Duodenal mucosa (tissue), 2 donors: ENCODE results near the gene MEGF8.

Experiments used
- H3K27ac ChIP-seq: one replicate; pipeline ENCODE4 v1.7.0; 2013; ENCODE audit warnings: low read depth, low read length
- H3K27me3 ChIP-seq, 2 donors: one replicate each; pipeline ENCODE4 v1.7.0; 2013; ENCODE audit warnings: low read length in 2 of 2, control low read depth in 1 of 2; ENCODE audit not compliant: insufficient read depth in 2 of 2, control insufficient read depth in 1 of 2
- H3K36me3 ChIP-seq, 2 donors: one replicate each; pipeline ENCODE4 v1.7.0; 2013; ENCODE audit warnings: low read length in 2 of 2, control low read depth in 1 of 2; ENCODE audit not compliant: insufficient read depth in 2 of 2, control insufficient read depth in 1 of 2
- H3K4me1 ChIP-seq, 2 donors: one replicate each; pipeline ENCODE4 v1.7.0; 2013; ENCODE audit warnings: low read length in 2 of 2, control low read depth in 1 of 2; ENCODE audit not compliant: insufficient read depth in 2 of 2, control insufficient read depth in 1 of 2
- H3K4me3 ChIP-seq, 2 donors: one replicate each; pipeline ENCODE4 v1.7.0; 2013; ENCODE audit warnings: low read length in 2 of 2, low read depth in 1 of 2
- H3K9ac ChIP-seq, 2 donors: one replicate each; pipeline ENCODE4 v1.7.0; 2013; ENCODE audit warnings: low read length in 2 of 2, low read depth in 1 of 2
- H3K9me3 ChIP-seq, 2 donors: one replicate each; pipeline ENCODE4 v1.7.0; 2013; ENCODE audit warnings: low read length in 2 of 2, control low read depth in 1 of 2; ENCODE audit not compliant: control insufficient read depth in 1 of 2

Gene MEGF8

DNA sequence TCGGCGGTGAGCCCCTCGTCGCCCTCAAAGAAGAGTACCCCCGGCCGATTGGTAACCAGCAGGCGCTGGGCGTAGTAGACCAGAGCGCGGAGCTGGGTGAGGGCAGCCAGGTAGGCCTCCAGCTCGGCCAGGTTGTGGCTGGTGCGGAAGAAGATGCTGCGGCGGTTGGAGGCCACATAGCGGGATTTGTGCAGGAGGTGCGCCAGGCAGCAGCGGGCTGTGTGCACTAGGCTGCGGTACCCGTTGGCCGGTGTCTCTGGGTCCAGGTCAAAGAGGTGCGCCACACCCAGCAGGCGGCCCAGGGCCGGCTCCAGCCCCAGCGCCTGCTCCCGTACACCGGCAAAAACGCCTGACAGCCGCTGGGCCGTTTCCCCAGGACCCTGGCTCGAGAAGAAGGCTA, 84.9 kb downstream of the MEGF8 start:
- no peak overlapping the region for H3K4me3 ChIP-seq
- peaks cover 0 to 14% of the 10 kb centered on the region in 2 donors for H3K36me3 ChIP-seq
- no peaks in the 10 kb centered on the region for H3K9me3 ChIP-seq
- no peaks in the 10 kb centered on the region for H3K27me3 ChIP-seq
- H3K4me1 ChIP-seq = peaks cover 3 to 4% of the 10 kb centered on the region in 2 donors
- H3K9ac ChIP-seq = no peak overlapping the region
- no peak overlapping the region for H3K27ac ChIP-seq

- H3K4me3 ChIP-seq = no peak overlapping the region
- H3K9ac ChIP-seq = no peak overlapping the region
- H3K27me3 ChIP-seq = no peaks in the 10 kb centered on the region
- H3K4me1 ChIP-seq = peaks cover 3 to 4% of the 10 kb centered on the region in 2 donors
- H3K36me3 ChIP-seq = peaks cover 0 to 12% of the 10 kb centered on the region in 2 donors
- H3K9me3 ChIP-seq = no peaks in the 10 kb centered on the region
- H3K27ac ChIP-seq = no peak overlapping the region
Observed at GRCh38 chr19:42411581-42412178, 86.2 kb downstream of the MEGF8 start.

DNA sequence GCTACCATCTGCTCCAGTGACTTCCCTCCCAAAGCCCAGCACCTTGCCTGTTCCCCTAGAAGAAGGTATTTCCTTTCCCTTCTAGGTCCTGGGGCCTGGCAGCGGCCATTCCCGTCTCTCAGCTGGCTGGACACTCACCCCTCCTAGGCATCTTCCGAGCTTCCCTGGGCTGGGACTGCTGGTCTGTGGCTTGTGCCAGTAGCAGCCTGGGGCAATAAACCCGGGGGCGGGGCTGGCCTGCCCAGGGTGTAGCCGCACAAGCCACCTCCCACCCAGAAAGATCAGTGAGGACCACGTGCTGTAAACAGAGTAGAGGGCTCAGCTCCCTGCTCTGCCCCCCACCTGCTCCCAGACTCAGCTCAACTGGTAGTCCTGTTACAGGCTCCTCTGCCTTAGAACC, 86.8 kb downstream of the MEGF8 start:
- no peak overlapping the region for H3K9ac ChIP-seq

DNA sequence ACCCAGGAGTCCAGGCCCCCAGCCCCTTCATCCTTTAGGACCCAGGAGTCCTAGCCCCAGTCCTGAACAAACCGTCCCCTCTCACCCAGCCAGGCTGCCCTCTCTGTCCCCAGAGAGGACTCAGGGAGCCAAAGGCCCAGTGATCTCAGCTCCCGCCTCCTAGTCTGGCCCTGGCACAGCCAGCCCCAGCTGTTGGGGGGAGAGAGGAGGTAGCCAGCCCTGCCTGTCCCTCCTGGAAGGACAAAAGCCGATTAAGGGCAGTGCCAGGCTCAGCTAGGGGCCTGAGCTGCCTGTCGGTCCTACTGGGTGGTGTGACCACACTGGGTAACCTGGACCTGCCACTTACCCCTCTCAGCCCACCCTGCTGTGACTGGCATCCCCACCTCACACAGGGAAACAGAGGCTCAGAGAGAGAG, 87.2 kb downstream of the MEGF8 start:
- Histone ChIP-seq H3K27me3 (no peaks in the 10 kb centered on the region), H3K27ac (no peak overlapping the region), H3K4me1 (peaks cover 3 to 4% of the 10 kb centered on the region in 2 donors), H3K4me3 (no peak overlapping the region), H3K36me3 (peaks cover 0 to 6% of the 10 kb centered on the region in 2 donors), H3K9me3 (no peaks in the 10 kb centered on the region), H3K9ac (no peak overlapping the region)

More for the DNA sequence above, 86.8 kb downstream of the MEGF8 start:
- H3K4me3 ChIP-seq = no peak overlapping the region
- H3K27me3 ChIP-seq = no peaks in the 10 kb centered on the region
- no peaks in the 10 kb centered on the region for H3K9me3 ChIP-seq
- peaks cover 3 to 4% of the 10 kb centered on the region in 2 donors for H3K4me1 ChIP-seq
- peaks cover 0 to 10% of the 10 kb centered on the region in 2 donors for H3K36me3 ChIP-seq
- H3K27ac ChIP-seq = no peak overlapping the region

DNA sequence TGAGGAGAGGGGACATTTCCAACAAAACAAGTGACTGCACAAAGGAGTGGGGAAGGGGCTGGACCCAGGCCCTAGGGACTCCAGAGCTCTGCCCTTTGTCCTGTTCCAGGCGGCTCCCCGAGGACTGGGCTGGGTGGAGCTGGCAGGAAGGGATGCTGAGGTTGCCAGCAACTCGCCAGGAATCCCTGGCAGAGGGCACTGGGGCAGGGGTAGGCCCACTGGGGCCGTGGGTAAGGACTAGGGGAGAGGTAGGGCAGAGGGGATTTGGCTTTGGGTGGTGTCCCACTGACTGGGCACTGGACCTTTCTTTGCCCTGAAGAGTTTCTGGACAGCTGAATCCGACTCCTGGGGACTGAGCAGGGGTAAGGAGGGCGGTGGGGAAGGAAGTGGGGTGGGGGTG, 93.9 kb downstream of the MEGF8 start:
- Histone ChIP-seq H3K9ac (no peak overlapping the region), H3K36me3 (no peaks in the 10 kb centered on the region), H3K27ac (no peak overlapping the region), H3K4me3 (no peak overlapping the region), H3K27me3 (no peaks in the 10 kb centered on the region), H3K9me3 (no peaks in the 10 kb centered on the region), H3K4me1 (peaks cover 28 to 31% of the 10 kb centered on the region in 2 donors)

DNA sequence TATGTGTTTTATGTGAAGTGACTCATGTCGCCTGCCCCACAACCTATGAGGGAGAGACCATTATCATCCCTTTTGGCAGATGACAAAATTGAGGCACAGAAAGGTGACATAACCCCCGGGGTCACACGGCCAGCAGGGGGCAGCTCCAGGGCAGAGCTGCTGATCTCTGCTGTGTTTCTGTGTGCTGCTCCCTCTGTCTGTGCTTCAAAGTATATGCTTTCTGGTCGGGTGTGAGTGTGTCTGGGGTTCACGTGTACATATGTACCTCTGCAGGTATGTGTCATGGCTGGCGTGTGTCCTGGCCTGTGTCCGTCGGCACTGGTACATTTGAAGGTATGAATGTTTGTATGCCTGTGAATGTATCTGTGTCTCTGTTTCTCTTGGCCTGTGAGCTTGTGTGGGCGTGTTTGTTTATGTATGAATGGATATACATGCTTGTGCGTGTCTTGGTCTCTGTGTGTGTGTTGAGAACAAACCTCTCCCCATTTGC, 94.7 kb downstream of the MEGF8 start:
- H3K9me3 ChIP-seq = no peaks in the 10 kb centered on the region
- no peak overlapping the region for H3K4me3 ChIP-seq
- H3K36me3 ChIP-seq = no peaks in the 10 kb centered on the region
- peaks cover 30 to 31% of the 10 kb centered on the region in 2 donors for H3K4me1 ChIP-seq
- H3K27ac ChIP-seq = no peak overlapping the region
- no peaks in the 10 kb centered on the region for H3K27me3 ChIP-seq
- H3K9ac ChIP-seq = no peak overlapping the region

- H3K9me3 ChIP-seq = no peaks in the 10 kb centered on the region
- no peak overlapping the region for H3K9ac ChIP-seq
- H3K36me3 ChIP-seq = no peaks in the 10 kb centered on the region
- H3K27me3 ChIP-seq = no peaks in the 10 kb centered on the region
- H3K4me1 ChIP-seq = peaks cover 30 to 31% of the 10 kb centered on the region in 2 donors
- H3K4me3 ChIP-seq = no peak overlapping the region
- no peak overlapping the region for H3K27ac ChIP-seq
Observed at GRCh38 chr19:42421101-42421500, 95.7 kb downstream of the MEGF8 start.

DNA sequence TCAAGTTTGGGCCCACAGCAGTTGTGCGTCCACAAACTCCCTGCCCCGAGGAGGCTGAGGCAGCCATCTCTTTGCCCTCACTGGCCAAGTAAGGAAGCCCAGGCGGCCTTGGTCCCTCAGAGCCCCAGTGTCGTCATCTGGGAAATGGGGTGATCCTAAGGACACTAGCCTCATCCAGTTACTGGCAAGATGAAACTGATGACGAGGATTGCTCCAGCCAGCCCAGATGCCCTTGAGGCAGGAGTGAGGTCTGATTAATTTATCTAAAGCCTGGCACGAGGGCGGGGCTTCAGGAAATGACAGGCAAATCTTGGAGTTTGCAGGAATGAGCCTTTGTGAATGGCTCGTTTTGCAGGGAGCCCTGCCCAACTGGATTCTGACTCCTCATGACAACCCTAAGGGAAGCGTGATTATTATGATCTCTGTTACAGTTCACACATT, 96.2 kb downstream of the MEGF8 start:
- Histone ChIP-seq H3K9me3 (no peaks in the 10 kb centered on the region), H3K4me1 (peaks cover 30 to 31% of the 10 kb centered on the region in 2 donors), H3K27ac (no peak overlapping the region), H3K27me3 (no peaks in the 10 kb centered on the region), H3K36me3 (no peaks in the 10 kb centered on the region), H3K9ac (no peak overlapping the region), H3K4me3 (peak overlapping the region in 1 of 2 donors; percentile 76)

DNA sequence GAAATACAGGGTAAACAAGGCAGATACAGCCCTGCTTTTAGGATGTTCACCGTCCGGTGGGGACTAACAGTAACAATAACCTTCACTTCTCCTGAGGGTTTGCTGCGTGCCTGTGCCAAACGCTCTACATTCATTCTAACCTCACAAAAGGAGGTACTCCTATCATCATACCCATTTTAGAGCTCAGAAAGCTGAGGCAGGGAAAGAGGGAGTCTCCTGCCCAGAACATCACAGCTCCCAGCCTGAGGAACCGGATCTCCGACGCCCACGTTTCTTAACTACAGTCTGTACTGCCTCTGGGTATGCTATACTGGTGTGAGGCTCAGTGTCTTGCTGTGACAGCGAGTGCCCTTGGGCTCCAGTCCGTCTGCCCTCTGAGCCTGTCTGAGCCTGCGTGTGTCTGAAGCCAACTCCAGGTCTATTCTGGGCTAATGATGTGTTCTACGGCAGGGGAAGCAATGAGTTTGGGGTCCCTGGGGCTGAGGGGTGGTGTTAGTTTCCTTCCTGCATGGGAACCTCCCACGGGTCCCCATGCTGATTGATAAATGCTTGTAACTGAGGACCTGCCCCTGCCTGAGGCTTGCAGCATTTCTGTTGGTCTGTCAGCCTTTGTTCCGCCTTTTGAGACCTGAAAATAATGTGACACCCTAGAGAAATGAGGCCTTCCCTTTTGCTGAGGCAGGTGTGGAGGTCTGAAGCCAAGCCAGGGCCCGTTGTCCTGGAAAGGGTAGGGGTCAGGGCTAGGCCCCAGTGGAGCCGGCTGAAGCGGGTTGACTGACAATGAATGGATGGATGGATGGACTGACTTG, 96.9 kb downstream of the MEGF8 start:
- Histone ChIP-seq H3K4me1 (peaks cover 30 to 31% of the 10 kb centered on the region in 2 donors), H3K9ac (peak overlapping the region; percentile 37 to 84), H3K4me3 (peak overlapping the region; percentile 76 to 95), H3K9me3 (no peaks in the 10 kb centered on the region), H3K27me3 (no peaks in the 10 kb centered on the region), H3K27ac (peak overlapping the region; percentile 17), H3K36me3 (no peaks in the 10 kb centered on the region)

DNA sequence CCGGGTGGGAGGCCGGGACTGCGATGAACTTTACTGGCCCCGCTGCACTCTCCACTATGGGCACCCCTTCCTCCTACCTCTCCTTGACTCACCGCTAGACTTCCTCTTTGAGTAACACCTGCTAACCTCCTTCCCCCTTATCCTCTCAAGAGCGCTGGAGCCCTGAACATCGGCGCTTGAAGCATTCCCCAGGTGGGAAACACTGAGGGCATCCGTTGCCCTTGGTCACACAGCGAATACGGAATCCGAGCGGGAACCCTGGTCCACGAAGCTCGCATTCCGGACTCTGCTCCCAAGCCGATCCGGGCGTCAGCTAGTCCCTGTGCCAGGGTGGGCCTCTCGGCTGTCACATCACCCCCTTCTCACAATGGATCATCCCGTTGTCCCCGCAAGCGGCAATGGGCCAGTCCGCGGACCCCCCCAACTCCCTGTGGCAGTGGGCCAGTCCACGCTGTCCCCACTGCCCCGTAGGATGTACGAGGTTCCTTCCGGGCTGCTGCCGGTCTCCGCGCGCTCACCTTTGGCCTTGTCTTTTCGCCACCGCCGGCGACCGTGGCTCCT, 97.5 kb downstream of the MEGF8 start:
- H3K27ac ChIP-seq = no peak overlapping the region
- peak overlapping the region; percentile 37 to 84 for H3K9ac ChIP-seq
- peaks cover 30 to 31% of the 10 kb centered on the region in 2 donors for H3K4me1 ChIP-seq
- H3K4me3 ChIP-seq = peak overlapping the region; percentile 76 to 95
- no peaks in the 10 kb centered on the region for H3K9me3 ChIP-seq
- H3K27me3 ChIP-seq = no peaks in the 10 kb centered on the region
- no peaks in the 10 kb centered on the region for H3K36me3 ChIP-seq
